Tibial nerve (tissue), 4 donors: ENCODE results near the gene PARM1. TPM values are rescaled to one million over a fixed set of nuclear protein-coding genes. Genes with fewer than 3 reads are reported as not detected.

Source experiments
- DNase-seq, 2 donors: peaks; one replicate each; pipeline ENCODE4 v3.0.0-alpha.2; 2019; ENCODE audit warnings: low spot score in 2 of 2
- H3K27ac ChIP-seq, 4 donors: fragments of 200-600 bp; sonication (generic) in 3 of 4; one replicate each; pipeline ENCODE4 v1.5.1; 2017 to 2019; ENCODE audit warnings: mild to moderate bottlenecking in 1 of 4
- H3K27me3 ChIP-seq, 2 donors: fragments of 200-600 bp; sonication (generic) in 1 of 2; one replicate each; pipeline versions ENCODE4 v1.5.1 to v1.6.0; 2017 to 2019
- H3K36me3 ChIP-seq, 3 donors: fragments of 200-600 bp; sonication (generic); one replicate each; pipeline ENCODE4 v1.5.1; 2018 to 2019
- H3K4me1 ChIP-seq, 4 donors: fragments of 200-600 bp; sonication (generic) in 3 of 4; one replicate each; pipeline ENCODE4 v1.5.1; 2017 to 2019
- H3K4me3 ChIP-seq, 4 donors: fragments of 200-600 bp; sonication (generic) in 3 of 4; one replicate each; pipeline ENCODE4 v1.5.1; 2017 to 2019; ENCODE audit warnings: mild to moderate bottlenecking in 1 of 4, moderate library complexity in 1 of 4
- H3K9me3 ChIP-seq, 4 donors: fragments of 200-600 bp; sonication (generic) in 3 of 4; one replicate each; pipeline ENCODE4 v1.5.1; 2017 to 2019
- CTCF ChIP-seq, 5 experiments: fragments of 200-600 bp in 3 of 5; fragments of 450-650 bp in 2 of 5; sonication (generic) in 3 of 5; IDR thresholded peaks; one replicate each; pipeline ENCODE4 v1.5.1; 2016 to 2019; ENCODE audit warnings: antibody characterized with exemption in 5 of 5, mild to moderate bottlenecking in 3 of 5, moderate library complexity in 2 of 5
- EP300 ChIP-seq, 2 donors: sonication (generic); formaldehyde crosslinking; IDR thresholded peaks; one replicate each; pipeline ENCODE4 v1.6.1; 2017; ENCODE audit warnings: antibody characterized with exemption in 2 of 2, mild to moderate bottlenecking in 1 of 2
- POLR2A ChIP-seq, 2 donors: fragments of 450-650 bp; IDR thresholded peaks; one replicate each; pipeline ENCODE4 v1.6.1; 2017; ENCODE audit warnings: antibody characterized with exemption in 2 of 2, mild to moderate bottlenecking in 2 of 2, moderate library complexity in 2 of 2
- WGBS, 2 donors: methylation state at CpG; one replicate each; pipeline ENCODE4 v1.1.5; 2018; 5-methylcytosine and 5-hydroxymethylcytosine counted together
- total RNA-seq, 4 donors: library from RNA; depleted of rRNA; stranded (reverse); fragments of >200 nt; gene quantifications; one replicate each; pipeline ENCODE4 v1.1.0, GENCODE V29; 2016

The PARM1 gene
- total RNA-seq, 4 donors from 2014 or later = 10.0 to 23.8 (median 20.9) TPM

DNA sequence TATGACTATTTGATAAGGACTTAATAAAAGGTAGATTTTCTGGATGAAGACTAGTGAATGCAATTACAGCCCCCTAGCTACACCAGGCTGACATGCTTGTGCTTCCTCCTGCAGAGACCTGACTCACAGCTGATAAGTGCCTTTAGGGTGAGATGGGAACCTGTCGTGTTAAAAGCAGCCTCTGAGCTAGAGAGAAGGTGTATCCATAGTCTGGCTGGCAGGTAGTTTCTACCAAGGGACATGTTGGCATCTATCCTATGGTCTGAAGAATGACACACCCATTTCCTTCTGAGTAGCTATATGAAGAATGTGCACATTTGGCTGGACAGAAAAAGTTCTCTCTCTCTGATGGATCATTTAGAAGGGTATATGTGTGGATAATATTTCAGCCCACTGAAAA, 64.1 kb downstream of the PARM1 start:
- H3K4me1 ChIP-seq = no peaks in the 10 kb centered on the region
- TF ChIP-seq EP300 (IDR thresholded peaks at IDR 0.05) = no peak
- no peak for TF ChIP-seq POLR2A (IDR thresholded peaks at IDR 0.05)
- no peak for TF ChIP-seq CTCF (IDR thresholded peaks at IDR 0.05)
- peaks cover 0 to 4% (median 0%) of the 10 kb centered on the region in 4 donors for H3K9me3 ChIP-seq
- 22 to 39% methylated on average over 1 of the region's 1 CpG for WGBS, 2 donors
- no peak for DNase-seq
- H3K27ac ChIP-seq = no peak overlapping the region
- H3K27me3 ChIP-seq = no peaks in the 10 kb centered on the region
- no peak overlapping the region for H3K4me3 ChIP-seq
- no peaks in the 10 kb centered on the region for H3K36me3 ChIP-seq

DNA sequence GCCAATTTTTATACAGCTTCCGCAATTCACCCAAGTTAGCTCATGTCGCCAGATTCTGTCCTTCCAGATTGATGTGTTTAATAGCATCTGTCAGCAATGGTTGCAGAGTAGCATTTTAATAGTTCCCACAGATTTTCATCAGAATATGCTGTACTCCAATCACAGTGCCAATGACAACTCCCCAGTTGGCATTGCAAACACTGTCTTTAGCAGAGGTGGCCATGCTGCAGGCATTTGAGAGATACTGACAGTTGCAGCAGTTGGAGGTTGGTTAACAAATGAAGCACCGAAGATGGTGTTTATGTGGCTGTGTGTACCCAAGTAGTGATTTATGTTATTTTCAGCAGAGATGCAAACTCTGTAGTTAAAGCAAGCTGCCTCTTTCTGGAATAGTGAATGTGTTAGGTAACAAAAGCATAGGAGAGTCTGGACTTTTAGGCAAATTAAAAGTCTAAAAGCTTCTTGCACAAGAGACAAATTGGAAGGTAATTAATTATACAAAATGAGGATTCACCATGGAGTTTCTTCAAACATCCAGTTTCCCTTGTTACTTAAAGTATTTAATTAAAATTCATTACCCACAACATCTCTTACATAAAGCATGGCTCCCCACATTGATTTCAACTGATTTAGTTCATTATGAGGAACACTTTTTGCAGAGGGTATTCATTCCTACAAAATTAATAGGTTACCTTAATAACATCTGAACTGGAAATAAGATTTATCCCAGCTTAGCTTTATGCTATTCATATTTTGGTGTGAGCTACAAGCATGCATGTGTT, 65.2 kb downstream of the PARM1 start:
- WGBS, 2 donors = 83 to 90% methylated on average over 3 of the region's 3 CpGs
- Histone ChIP-seq H3K27me3 (no peaks in the 10 kb centered on the region), H3K9me3 (peaks cover 0 to 2% (median 0%) of the 10 kb centered on the region in 4 donors), H3K27ac (no peak overlapping the region), H3K36me3 (no peaks in the 10 kb centered on the region), H3K4me3 (no peak overlapping the region), H3K4me1 (no peaks in the 10 kb centered on the region)
- DNase-seq = no peak
- TF ChIP-seq EP300 (IDR thresholded peaks at IDR 0.05) = no peak
- no peak for TF ChIP-seq POLR2A (IDR thresholded peaks at IDR 0.05)
- no peak for TF ChIP-seq CTCF (IDR thresholded peaks at IDR 0.05)

DNA sequence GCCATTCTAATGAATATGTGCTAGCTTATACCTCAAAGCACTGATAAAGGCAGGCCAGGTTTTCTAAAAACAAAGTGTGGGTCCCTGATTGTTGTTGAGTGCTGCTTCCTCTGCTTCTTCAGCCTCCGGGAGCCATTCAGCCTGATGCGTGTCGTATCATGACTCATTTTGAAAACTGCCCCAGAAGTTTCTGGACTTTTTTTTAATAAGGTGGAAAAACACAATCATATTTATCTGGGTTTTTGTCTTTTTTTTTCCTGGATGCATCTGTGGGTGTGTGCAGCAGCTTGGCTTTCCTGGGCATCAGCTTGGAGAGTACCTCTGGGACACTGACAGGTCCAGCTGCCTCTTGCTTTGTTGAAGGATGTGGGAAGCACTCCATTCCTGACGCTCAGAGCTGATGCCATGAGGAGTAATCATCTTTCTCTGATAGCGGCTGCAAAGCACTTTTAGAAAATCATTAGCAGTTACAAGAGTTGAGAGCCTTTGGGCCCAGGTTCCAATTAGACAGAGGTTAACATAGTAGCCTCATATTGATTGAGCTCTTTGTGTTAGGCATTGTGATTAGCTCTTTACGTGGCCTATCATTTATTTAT, 66.9 kb downstream of the PARM1 start:
- TF ChIP-seq CTCF (IDR thresholded peaks at IDR 0.05) (no peak), EP300 (IDR thresholded peaks at IDR 0.05) (no peak), POLR2A (IDR thresholded peaks at IDR 0.05) (no peak)
- H3K9me3 ChIP-seq = no peaks in the 10 kb centered on the region
- no peak overlapping the region for H3K4me3 ChIP-seq
- no peaks in the 10 kb centered on the region for H3K27me3 ChIP-seq
- no peaks in the 10 kb centered on the region for H3K4me1 ChIP-seq
- DNase-seq = no peak
- H3K36me3 ChIP-seq = no peaks in the 10 kb centered on the region
- no peak overlapping the region for H3K27ac ChIP-seq
- WGBS, 2 donors = 80 to 81% methylated on average over 6 of the region's 6 CpGs

GRCh38 chr4:75001871-75002270, 69.0 kb downstream of the PARM1 start:
- no peaks in the 10 kb centered on the region for H3K9me3 ChIP-seq
- TF ChIP-seq CTCF (IDR thresholded peaks at IDR 0.05) = no peak
- no peak for TF ChIP-seq POLR2A (IDR thresholded peaks at IDR 0.05)
- no peak for TF ChIP-seq EP300 (IDR thresholded peaks at IDR 0.05)
- no peaks in the 10 kb centered on the region for H3K27me3 ChIP-seq
- WGBS, 2 donors = 77 to 90% methylated on average over 2 of the region's 2 CpGs
- no peak overlapping the region for H3K4me3 ChIP-seq
- DNase-seq = no peak
- H3K27ac ChIP-seq = no peak overlapping the region
- H3K4me1 ChIP-seq = no peaks in the 10 kb centered on the region
- no peaks in the 10 kb centered on the region for H3K36me3 ChIP-seq

GRCh38 chr4:75002381-75002780, 69.5 kb downstream of the PARM1 start:
- DNase-seq = no peak
- no peak for TF ChIP-seq CTCF (IDR thresholded peaks at IDR 0.05)
- no peak overlapping the region for H3K4me3 ChIP-seq
- H3K4me1 ChIP-seq = no peaks in the 10 kb centered on the region
- H3K9me3 ChIP-seq = peaks cover 0 to 3% (median 0%) of the 10 kb centered on the region in 4 donors
- 81% methylated on average over 2 of the region's 2 CpGs for WGBS, 2 donors
- no peak overlapping the region for H3K27ac ChIP-seq
- no peaks in the 10 kb centered on the region for H3K36me3 ChIP-seq
- no peaks in the 10 kb centered on the region for H3K27me3 ChIP-seq
